ENCODE measurements around the gene ATP8A1.

- no peak for TF ChIP-seq TAF1 (IDR thresholded peaks at IDR 0.05; ENCODE audit: low read depth, low read length)
- TF ChIP-seq POLR2A (IDR thresholded peaks at IDR 0.05; ENCODE audit: low read depth, low read length) = no peak
These were observed 21.6 kb upstream of the ATP8A1 start for GRCh38 chr4:42678512-42678911.
